CD8-positive, alpha-beta memory T cell (primary cell): ENCODE results near the gene NEIL3. TPM values are rescaled to one million over a fixed set of nuclear protein-coding genes. Genes with fewer than 3 reads are reported as not detected.

Experiments
- CTCF ChIA-PET: fragments of 350-600 bp; sonication (Branson Sonifier 250); formaldehyde crosslinking; loops from one replicate; lab custom pipeline; 2021; ENCODE audit warnings: antibody characterized with exemption; lab: Charles Lee
- POLR2A ChIA-PET: fragments of 350-600 bp; sonication (Branson Sonifier 250); formaldehyde crosslinking; loops from one replicate; lab custom pipeline; 2021; ENCODE audit warnings: antibody characterized with exemption; lab: Charles Lee
- DNase-seq, 5 donors: peaks; one replicate each; pipeline versions ENCODE4 v3.0.0 to v3.0.0-alpha.2; 2020 to 2022; ENCODE audit warnings: mixed read lengths in 1 of 5
- H3K27ac ChIP-seq: one replicate; pipeline ENCODE4 v1.7.0; 2013; ENCODE audit warnings: low read depth, mild to moderate bottlenecking, low read length, moderate library complexity
- H3K27me3 ChIP-seq: 2 replicates; pipeline ENCODE4 v1.7.0; 2013; ENCODE audit warnings: low read length, mild to moderate bottlenecking; ENCODE audit not compliant: insufficient read depth, poor library complexity, severe bottlenecking
- H3K36me3 ChIP-seq: 2 replicates; pipeline ENCODE4 v1.7.0; 2013; ENCODE audit warnings: mild to moderate bottlenecking, low read length, moderate library complexity; ENCODE audit not compliant: insufficient read depth
- H3K4me1 ChIP-seq: 2 replicates; pipeline ENCODE4 v1.7.0; 2013; ENCODE audit warnings: mild to moderate bottlenecking, low read length, moderate library complexity; ENCODE audit not compliant: insufficient read depth
- H3K4me3 ChIP-seq: 2 replicates; pipeline ENCODE4 v1.7.0; 2013; ENCODE audit warnings: mild to moderate bottlenecking, low read length
- H3K9me3 ChIP-seq: 2 replicates; pipeline ENCODE4 v1.7.0; 2013; ENCODE audit warnings: mild to moderate bottlenecking, low read length
- H3K27ac Mint-ChIP-seq, 8 donors: one replicate each; pipeline ENCODE4 v1.8.0; 2020 to 2021; ENCODE audit warnings: mixed read lengths in 8 of 8, mild to moderate bottlenecking in 6 of 8, inconsistent platforms in 3 of 8, moderate library complexity in 3 of 8
- H3K27me3 Mint-ChIP-seq, 2 donors: one replicate each; pipeline ENCODE4 v1.8.0; 2020 to 2021; ENCODE audit warnings: mixed read lengths in 2 of 2, mild to moderate bottlenecking in 1 of 2, moderate library complexity in 1 of 2
- H3K36me3 Mint-ChIP-seq, 3 donors: one replicate each; pipeline ENCODE4 v1.8.0; 2020 to 2021; ENCODE audit warnings: mixed read lengths in 3 of 3, inconsistent platforms in 1 of 3, mild to moderate bottlenecking in 1 of 3
- H3K4me1 Mint-ChIP-seq, 3 donors: one replicate each; pipeline ENCODE4 v1.8.0; 2020 to 2021; ENCODE audit warnings: mixed read lengths in 3 of 3, inconsistent platforms in 1 of 3, mild to moderate bottlenecking in 1 of 3
- H3K4me3 Mint-ChIP-seq, 7 donors: one replicate each; pipeline ENCODE4 v1.8.0; 2020 to 2021; ENCODE audit warnings: mixed read lengths in 7 of 7, mild to moderate bottlenecking in 6 of 7, moderate library complexity in 4 of 7, inconsistent platforms in 2 of 7
- H3K9me3 Mint-ChIP-seq, 5 donors: one replicate each; pipeline ENCODE4 v1.8.0; 2020 to 2022; ENCODE audit warnings: mixed read lengths in 5 of 5, mild to moderate bottlenecking in 3 of 5, moderate library complexity in 2 of 5, inconsistent platforms in 1 of 5
- polyA plus RNA-seq: library from polyadenylated mRNA; unstranded; fragments of 300-500 nt; fragmentation: Illumina TruSeq; gene quantifications from one replicate; pipeline ENCODE4 v1.2.3, GENCODE V29; 2021
- total RNA-seq, 2 experiments: library from RNA; stranded (reverse); gene quantifications; one replicate each; pipeline ENCODE4 v1.2.3, GENCODE V29; 2021

NEIL3 gene
- total and polyA plus RNA-seq, 3 experiments from 2014 or later, result 0.32 to 10.3 (median 9.9) TPM

- POLR2A ChIA-PET, result no interaction called here
- no peaks in the 10 kb centered on the region for H3K36me3 ChIP-seq
- no peak overlapping the region for H3K4me3 Mint-ChIP-seq
- H3K4me3 ChIP-seq, result no peak overlapping the region
- H3K27me3 ChIP-seq, result no peaks in the 10 kb centered on the region
- CTCF ChIA-PET, result no interaction called here
- no peak overlapping the region for H3K27ac Mint-ChIP-seq
- H3K4me1 ChIP-seq, result no peaks in the 10 kb centered on the region
- no peaks in the 10 kb centered on the region for H3K9me3 Mint-ChIP-seq
- peaks cover 0 to 3% of the 10 kb centered on the region in 2 donors for H3K27me3 Mint-ChIP-seq
- no peak for DNase-seq
- H3K27ac ChIP-seq, result no peak overlapping the region
- H3K9me3 ChIP-seq, result no peaks in the 10 kb centered on the region
- H3K4me1 Mint-ChIP-seq, result no peaks in the 10 kb centered on the region
- no peaks in the 10 kb centered on the region for H3K36me3 Mint-ChIP-seq
Measured at GRCh38 chr4:177271915-177272766, 37.5 kb upstream of the NEIL3 start.

- H3K36me3 ChIP-seq, result no peaks in the 10 kb centered on the region
- Mint-ChIP-seq H3K27me3 (peaks cover 0 to 3% of the 10 kb centered on the region in 2 donors), H3K4me3 (no peak overlapping the region), H3K4me1 (no peaks in the 10 kb centered on the region), H3K27ac (no peak overlapping the region), H3K9me3 (no peaks in the 10 kb centered on the region), H3K36me3 (no peaks in the 10 kb centered on the region)
- no peaks in the 10 kb centered on the region for H3K9me3 ChIP-seq
- ChIA-PET CTCF (no interaction called here), POLR2A (no interaction called here)
- H3K4me3 ChIP-seq, result no peak overlapping the region
- no peak for DNase-seq
- H3K27ac ChIP-seq, result no peak overlapping the region
- no peaks in the 10 kb centered on the region for H3K4me1 ChIP-seq
- H3K27me3 ChIP-seq, result no peaks in the 10 kb centered on the region
Measured at GRCh38 chr4:177275999-177276398, 33.7 kb upstream of the NEIL3 start.

GRCh38 chr4:177281351-177281909 is 28.2 kb upstream of the NEIL3 start:
- POLR2A ChIA-PET, result no interaction called here
- Histone ChIP-seq H3K36me3 (no peaks in the 10 kb centered on the region), H3K4me3 (no peak overlapping the region), H3K27me3 (no peaks in the 10 kb centered on the region), H3K9me3 (no peaks in the 10 kb centered on the region), H3K27ac (no peak overlapping the region), H3K4me1 (no peaks in the 10 kb centered on the region)
- CTCF ChIA-PET, result interaction anchor here (0.7 kb wide), 1 partner anchor 15 kb away, joined by 3 read pairs; no protein-coding TSS in a partner anchor
- Mint-ChIP-seq H3K4me3 (no peak overlapping the region), H3K27me3 (peaks cover 0 to under 1% of the 10 kb centered on the region in 2 donors), H3K27ac (no peak overlapping the region), H3K4me1 (no peaks in the 10 kb centered on the region), H3K9me3 (no peaks in the 10 kb centered on the region), H3K36me3 (no peaks in the 10 kb centered on the region)
- no peak for DNase-seq

- Mint-ChIP-seq H3K27me3 (no peaks in the 10 kb centered on the region), H3K9me3 (no peaks in the 10 kb centered on the region), H3K27ac (no peak overlapping the region), H3K36me3 (no peaks in the 10 kb centered on the region), H3K4me1 (no peaks in the 10 kb centered on the region), H3K4me3 (no peak overlapping the region)
- Histone ChIP-seq H3K4me1 (no peaks in the 10 kb centered on the region), H3K36me3 (no peaks in the 10 kb centered on the region), H3K27me3 (no peaks in the 10 kb centered on the region), H3K4me3 (no peak overlapping the region), H3K9me3 (no peaks in the 10 kb centered on the region), H3K27ac (no peak overlapping the region)
- CTCF ChIA-PET, result interaction anchor here (0.7 kb wide), 1 partner anchor 16 kb away, joined by 3 read pairs; no protein-coding TSS in a partner anchor
- DNase-seq, result no peak
- POLR2A ChIA-PET, result no interaction called here
Measured at GRCh38 chr4:177282284-177282835, 27.3 kb upstream of the NEIL3 start.

GRCh38 chr4:177283167-177283566 is 26.5 kb upstream of the NEIL3 start:
- Histone ChIP-seq H3K4me1 (no peaks in the 10 kb centered on the region), H3K27me3 (no peaks in the 10 kb centered on the region), H3K9me3 (no peaks in the 10 kb centered on the region), H3K36me3 (no peaks in the 10 kb centered on the region), H3K27ac (no peak overlapping the region), H3K4me3 (no peak overlapping the region)
- H3K27ac Mint-ChIP-seq, result peak overlapping the region in 1 of 8 donors; percentile 6
- no peaks in the 10 kb centered on the region for H3K4me1 Mint-ChIP-seq
- no peaks in the 10 kb centered on the region for H3K36me3 Mint-ChIP-seq
- H3K4me3 Mint-ChIP-seq, result no peak overlapping the region
- H3K9me3 Mint-ChIP-seq, result no peaks in the 10 kb centered on the region
- no peak for DNase-seq
- ChIA-PET CTCF (no interaction called here), POLR2A (no interaction called here)
- H3K27me3 Mint-ChIP-seq, result no peaks in the 10 kb centered on the region

- H3K27ac ChIP-seq, result no peak overlapping the region
- Mint-ChIP-seq H3K4me3 (no peak overlapping the region), H3K27me3 (peaks cover 0 to 1% of the 10 kb centered on the region in 2 donors), H3K4me1 (no peaks in the 10 kb centered on the region), H3K27ac (no peak overlapping the region), H3K9me3 (no peaks in the 10 kb centered on the region), H3K36me3 (no peaks in the 10 kb centered on the region)
- no peaks in the 10 kb centered on the region for H3K9me3 ChIP-seq
- no peak for DNase-seq
- no peak overlapping the region for H3K4me3 ChIP-seq
- no peaks in the 10 kb centered on the region for H3K27me3 ChIP-seq
- POLR2A ChIA-PET, result no interaction called here
- no peaks in the 10 kb centered on the region for H3K4me1 ChIP-seq
- no peaks in the 10 kb centered on the region for H3K36me3 ChIP-seq
- CTCF ChIA-PET, result no interaction called here
Measured at GRCh38 chr4:177285953-177286352, 23.7 kb upstream of the NEIL3 start.

GRCh38 chr4:177287255-177287654 is 22.4 kb upstream of the NEIL3 start:
- peaks cover 0 to 1% of the 10 kb centered on the region in 2 donors for H3K27me3 Mint-ChIP-seq
- H3K36me3 ChIP-seq, result no peaks in the 10 kb centered on the region
- no peaks in the 10 kb centered on the region for H3K36me3 Mint-ChIP-seq
- no peaks in the 10 kb centered on the region for H3K9me3 Mint-ChIP-seq
- H3K27ac Mint-ChIP-seq, result no peak overlapping the region
- DNase-seq, result no peak
- no peaks in the 10 kb centered on the region for H3K27me3 ChIP-seq
- H3K4me3 ChIP-seq, result no peak overlapping the region
- no peaks in the 10 kb centered on the region for H3K4me1 ChIP-seq
- POLR2A ChIA-PET, result no interaction called here
- no peak overlapping the region for H3K4me3 Mint-ChIP-seq
- H3K27ac ChIP-seq, result no peak overlapping the region
- CTCF ChIA-PET, result no interaction called here
- no peaks in the 10 kb centered on the region for H3K9me3 ChIP-seq
- no peaks in the 10 kb centered on the region for H3K4me1 Mint-ChIP-seq

GRCh38 chr4:177288335-177288734 is 21.3 kb upstream of the NEIL3 start:
- POLR2A ChIA-PET, result interaction anchor here (0.6 kb wide), 1 partner anchor 1418 kb away, joined by 3 read pairs; no protein-coding TSS in a partner anchor
- H3K9me3 Mint-ChIP-seq, result no peaks in the 10 kb centered on the region

More at GRCh38 chr4:177288335-177288734, 21.3 kb upstream of the NEIL3 start:
- H3K4me3 ChIP-seq, result no peak overlapping the region
- Mint-ChIP-seq H3K4me3 (no peak overlapping the region), H3K27ac (no peak overlapping the region), H3K27me3 (peaks cover 0 to 1% of the 10 kb centered on the region in 2 donors), H3K36me3 (no peaks in the 10 kb centered on the region), H3K4me1 (no peaks in the 10 kb centered on the region)
- CTCF ChIA-PET, result no interaction called here
- no peak overlapping the region for H3K27ac ChIP-seq
- DNase-seq, result no peak
- no peaks in the 10 kb centered on the region for H3K9me3 ChIP-seq
- no peaks in the 10 kb centered on the region for H3K4me1 ChIP-seq
- no peaks in the 10 kb centered on the region for H3K36me3 ChIP-seq
- H3K27me3 ChIP-seq, result no peaks in the 10 kb centered on the region
